Activated CD8-positive, alpha-beta T cell treated with anti-CD3 and anti-CD28 coated beads for 36 hours (primary cell): Measurements from ENCODE around the gene ARIH2. TPM values are rescaled to one million over a fixed set of nuclear protein-coding genes. Genes with fewer than 3 reads are reported as not detected.

Experiments used
- ATAC-seq: fragments of 200-7000 bp; cut with Tn5 transposase; one replicate; pipeline ENCODE4 v1.10.0; 2021; ENCODE audit warnings: mild to moderate bottlenecking, moderate library complexity
- CTCF ChIA-PET: fragments of 350-600 bp; sonication (Branson Sonifier 250); formaldehyde crosslinking; loops from one replicate; lab custom pipeline; 2021; ENCODE audit warnings: antibody characterized with exemption; lab: Charles Lee
- POLR2A ChIA-PET: fragments of 350-600 bp; sonication (Branson Sonifier 250); formaldehyde crosslinking; loops from one replicate; lab custom pipeline; 2021; ENCODE audit warnings: antibody characterized with exemption; lab: Charles Lee
- DNase-seq: peaks from one replicate; pipeline ENCODE4 v3.0.0-alpha.2; 2020
- H3K27ac Mint-ChIP-seq: one replicate; pipeline ENCODE4 v1.8.0; 2021; ENCODE audit warnings: mild to moderate bottlenecking, mixed read lengths
- H3K27me3 Mint-ChIP-seq: one replicate; pipeline ENCODE4 v1.8.0; 2021; ENCODE audit warnings: mixed read lengths
- H3K36me3 Mint-ChIP-seq: one replicate; pipeline ENCODE4 v1.8.0; 2021; ENCODE audit warnings: low read depth, mixed read lengths
- H3K4me1 Mint-ChIP-seq: one replicate; pipeline ENCODE4 v1.8.0; 2021; ENCODE audit warnings: low read depth, mixed read lengths
- H3K4me3 Mint-ChIP-seq: one replicate; pipeline ENCODE4 v1.8.0; 2021; ENCODE audit warnings: mild to moderate bottlenecking, moderate library complexity, mixed read lengths
- H3K9me3 Mint-ChIP-seq: one replicate; pipeline ENCODE4 v1.8.0; 2021; ENCODE audit warnings: mixed read lengths
- CTCF ChIP-seq: fragments of 200-600 bp; IDR thresholded peaks from one replicate; pipeline ENCODE4 v1.8.0; 2022; ENCODE audit warnings: antibody characterized with exemption, mild to moderate bottlenecking
- intact Hi-C: fragments of 100-400 bp; cut with micrococcal nuclease; formaldehyde crosslinking; loops from one replicate; pipeline ENCODE4 v1.10.0; 2022
- total RNA-seq, 2 experiments: library from RNA; stranded (reverse); gene quantifications; one replicate each; pipeline ENCODE4 v1.2.3, GENCODE V29; 2021

ARIH2 gene
- total RNA-seq, 2 experiments from 2014 or later: 98.2 to 115 TPM

DNA sequence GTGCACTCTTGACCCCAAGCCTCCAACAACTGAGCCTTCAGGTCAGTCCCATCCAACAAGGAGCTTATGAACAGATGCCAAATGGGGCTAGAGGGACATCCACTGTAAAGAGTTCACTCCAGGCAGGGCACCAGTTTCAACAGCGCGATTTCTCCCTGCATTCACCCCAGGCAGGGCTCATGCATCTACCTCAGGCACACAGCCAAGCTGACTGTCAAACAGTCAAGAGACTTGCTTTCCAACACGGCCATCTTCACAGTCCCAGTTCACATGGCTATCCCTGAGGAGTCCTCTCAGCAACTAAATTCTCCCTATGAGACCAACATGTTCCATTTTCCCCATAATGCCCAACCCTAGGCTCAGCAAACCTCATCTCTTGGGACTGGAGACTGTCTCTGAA is 37.6 kb upstream of the ARIH2 start:
- no peak overlapping the region for H3K4me3 Mint-ChIP-seq
- intact Hi-C loops: no loop called here
- ChIA-PET CTCF (no interaction called here), POLR2A (interaction anchor here (1.0 kb wide), 1 partner anchor 17 kb away, joined by 3 read pairs; the partner anchor contains the start of gene SLC25A20)
- peaks cover 3% of the 10 kb centered on the region for H3K4me1 Mint-ChIP-seq
- no peak overlapping the region for H3K27ac Mint-ChIP-seq
- ATAC-seq: no peak
- no peak for DNase-seq
- no peaks in the 10 kb centered on the region for H3K27me3 Mint-ChIP-seq
- TF ChIP-seq CTCF: no peak
- peaks cover 12% of the 10 kb centered on the region for H3K36me3 Mint-ChIP-seq
- H3K9me3 Mint-ChIP-seq: no peaks in the 10 kb centered on the region

GRCh38 chr3:48881652-48882114 is 37.0 kb upstream of the ARIH2 start:
- TF ChIP-seq CTCF: no peak
- Mint-ChIP-seq H3K27ac (no peak overlapping the region), H3K36me3 (peaks cover 12% of the 10 kb centered on the region), H3K9me3 (no peaks in the 10 kb centered on the region), H3K4me1 (peaks cover 3% of the 10 kb centered on the region), H3K4me3 (no peak overlapping the region), H3K27me3 (no peaks in the 10 kb centered on the region)
- intact Hi-C loops: no loop called here
- ATAC-seq (no peak), DNase-seq (no peak)
- POLR2A ChIA-PET: interaction anchor here (1.0 kb wide), 1 partner anchor 17 kb away, joined by 3 read pairs; the partner anchor contains the start of gene SLC25A20
- CTCF ChIA-PET: no interaction called here

- no peaks in the 10 kb centered on the region for H3K27me3 Mint-ChIP-seq
- POLR2A ChIA-PET: no interaction called here
- DNase-seq (no peak), ATAC-seq (no peak)
- CTCF ChIA-PET: interaction anchor here (1.4 kb wide), 1 partner anchor 66 kb away, joined by 3 read pairs; no protein-coding TSS in a partner anchor
- peaks cover 10% of the 10 kb centered on the region for H3K36me3 Mint-ChIP-seq
- peaks cover 7% of the 10 kb centered on the region for H3K4me1 Mint-ChIP-seq
- no peak for TF ChIP-seq CTCF
- no peaks in the 10 kb centered on the region for H3K9me3 Mint-ChIP-seq
- intact Hi-C loops: no loop called here
- no peak overlapping the region for H3K27ac Mint-ChIP-seq
- no peak overlapping the region for H3K4me3 Mint-ChIP-seq
Measured at GRCh38 chr3:48885753-48886152, 32.9 kb upstream of the ARIH2 start.

DNA sequence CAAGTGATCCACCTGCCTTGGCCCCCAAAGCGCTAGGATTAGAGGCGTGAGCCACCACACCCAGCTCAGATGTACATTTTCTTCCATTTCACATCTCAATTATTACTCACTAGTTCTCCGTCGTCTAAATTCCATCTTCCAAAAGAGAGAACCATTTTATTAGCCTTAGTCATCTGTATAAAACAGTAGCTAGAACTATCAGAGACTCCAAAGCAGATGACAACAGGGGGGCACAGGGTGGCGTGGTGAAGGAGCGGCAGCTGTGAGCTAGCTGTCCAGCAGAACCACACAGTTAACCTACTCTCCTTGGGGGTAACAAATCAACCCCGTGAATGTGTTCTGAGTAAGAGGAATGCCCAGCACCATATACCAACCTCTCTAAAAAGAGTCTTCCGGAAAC is 27.0 kb upstream of the ARIH2 start:
- no peak for ATAC-seq

More for the DNA sequence above, 27.0 kb upstream of the ARIH2 start:
- no peak for DNase-seq
- Mint-ChIP-seq H3K4me1 (peaks cover 11% of the 10 kb centered on the region), H3K9me3 (no peaks in the 10 kb centered on the region), H3K36me3 (peaks cover 3% of the 10 kb centered on the region), H3K4me3 (no peak overlapping the region), H3K27ac (no peak overlapping the region), H3K27me3 (no peaks in the 10 kb centered on the region)
- CTCF ChIA-PET: no interaction called here
- intact Hi-C loops: no loop called here
- no peak for TF ChIP-seq CTCF
- POLR2A ChIA-PET: no interaction called here
